ENCODE data around the gene PCDHA1. TPM values are rescaled to one million over a fixed set of nuclear protein-coding genes. Genes with fewer than 3 reads are reported as not detected.

Gene PCDHA1
- total RNA-seq, 1 experiment from 2014 or later: not detected

DNA sequence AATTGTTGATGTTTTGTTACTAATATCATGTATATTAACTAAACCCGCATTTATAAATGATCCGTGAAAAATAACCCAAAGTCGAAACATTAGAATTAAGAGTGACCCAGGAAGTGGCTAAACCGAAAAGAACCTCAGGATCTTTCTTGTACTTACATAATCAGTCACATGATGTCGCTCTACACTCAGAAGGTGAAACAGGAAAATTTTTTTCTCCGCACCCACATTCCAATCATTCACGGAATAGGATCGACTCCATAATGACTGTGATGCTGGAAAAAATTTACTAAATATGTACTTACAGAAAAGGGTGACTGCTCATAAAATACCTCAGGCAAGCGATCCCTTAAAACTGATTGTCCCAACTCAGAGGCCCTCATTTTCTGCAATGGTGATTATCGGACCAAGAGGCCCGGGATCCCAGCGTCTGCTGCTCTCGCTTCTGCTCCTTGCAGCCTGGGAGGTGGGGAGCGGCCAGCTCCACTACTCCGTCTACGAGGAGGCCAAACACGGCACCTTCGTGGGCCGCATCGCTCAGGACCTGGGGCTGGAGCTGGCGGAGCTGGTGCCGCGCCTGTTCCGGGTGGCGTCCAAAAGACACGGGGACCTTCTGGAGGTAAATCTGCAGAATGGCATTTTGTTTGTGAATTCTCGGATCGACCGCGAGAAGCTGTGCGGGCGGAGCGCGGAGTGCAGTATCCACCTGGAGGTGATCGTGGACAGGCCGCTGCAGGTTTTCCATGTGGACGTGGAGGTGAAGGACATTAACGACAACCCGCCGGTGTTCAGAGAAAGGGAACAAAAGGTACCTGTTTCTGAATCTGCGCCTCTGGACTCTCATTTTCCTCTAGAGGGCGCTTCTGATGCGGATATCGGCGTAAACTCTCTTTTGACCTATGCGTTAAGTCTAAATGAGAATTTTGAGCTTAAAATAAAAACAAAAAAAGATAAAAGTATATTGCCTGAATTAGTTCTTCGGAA is 89.4 kb downstream of the PCDHA1 start, which contains the start of gene PCDHA12:
Gene PCDHA12 (plus strand): TSS at position 224 of the 981 bp plus-strand sequence. CDS start 165 bp downstream, at position 389.
- ChIA-PET CTCF (interaction anchor here (0.7 to 1.4 kb wide), 3 partner anchors 18 to 165 kb away, joined by 3 to 13 read pairs (median 4); no protein-coding TSS in a partner anchor), RAD21 (ENCODE audit: low non-redundant PET in 1 of 2, low total read pairs in 2 of 2, uncharacterized antibody in 2 of 2, unreplicated experiment in 2 of 2) (no interaction called here), POLR2A (no interaction called here)
- ATAC-seq (no peak), DNase-seq (ENCODE audit: low read depth, low spot score) (no peak)
- H3K9ac ChIP-seq (ENCODE audit: low read length): no peak within 1 kb of the TSS
- H2AFZ ChIP-seq (ENCODE audit: low read depth, low read length, poor library complexity, severe bottlenecking): no peak within 1 kb of the TSS
- intact Hi-C loops (cut with micrococcal nuclease): no loop called here
- H3K27me3 ChIP-seq (ENCODE audit: insufficient read depth, low read length): no peaks in the 10 kb centered on the region
- H3K27ac ChIP-seq (ENCODE audit: low read depth, low read length): no peak within 1 kb of the TSS
- TF ChIP-seq, protein P1, sequence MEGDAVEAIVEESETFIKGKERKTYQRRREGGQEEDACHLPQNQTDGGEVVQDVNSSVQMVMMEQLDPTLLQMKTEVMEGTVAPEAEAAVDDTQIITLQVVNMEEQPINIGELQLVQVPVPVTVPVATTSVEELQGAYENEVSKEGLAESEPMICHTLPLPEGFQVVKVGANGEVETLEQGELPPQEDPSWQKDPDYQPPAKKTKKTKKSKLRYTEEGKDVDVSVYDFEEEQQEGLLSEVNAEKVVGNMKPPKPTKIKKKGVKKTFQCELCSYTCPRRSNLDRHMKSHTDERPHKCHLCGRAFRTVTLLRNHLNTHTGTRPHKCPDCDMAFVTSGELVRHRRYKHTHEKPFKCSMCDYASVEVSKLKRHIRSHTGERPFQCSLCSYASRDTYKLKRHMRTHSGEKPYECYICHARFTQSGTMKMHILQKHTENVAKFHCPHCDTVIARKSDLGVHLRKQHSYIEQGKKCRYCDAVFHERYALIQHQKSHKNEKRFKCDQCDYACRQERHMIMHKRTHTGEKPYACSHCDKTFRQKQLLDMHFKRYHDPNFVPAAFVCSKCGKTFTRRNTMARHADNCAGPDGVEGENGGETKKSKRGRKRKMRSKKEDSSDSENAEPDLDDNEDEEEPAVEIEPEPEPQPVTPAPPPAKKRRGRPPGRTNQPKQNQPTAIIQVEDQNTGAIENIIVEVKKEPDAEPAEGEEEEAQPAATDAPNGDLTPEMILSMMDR (IDR thresholded peaks at IDR 0.05 in 2 of 3, conservative IDR thresholded peaks at IDR 0.05 in 1 of 3; ENCODE audit: borderline replicate concordance in 1 of 3, insufficient read depth in 1 of 3, low read depth in 2 of 3, low read length in 2 of 3): peak; percentile 16 to 33 (median 27); a peak in 4 of 6 replicates
- TF ChIP-seq, protein P2, sequence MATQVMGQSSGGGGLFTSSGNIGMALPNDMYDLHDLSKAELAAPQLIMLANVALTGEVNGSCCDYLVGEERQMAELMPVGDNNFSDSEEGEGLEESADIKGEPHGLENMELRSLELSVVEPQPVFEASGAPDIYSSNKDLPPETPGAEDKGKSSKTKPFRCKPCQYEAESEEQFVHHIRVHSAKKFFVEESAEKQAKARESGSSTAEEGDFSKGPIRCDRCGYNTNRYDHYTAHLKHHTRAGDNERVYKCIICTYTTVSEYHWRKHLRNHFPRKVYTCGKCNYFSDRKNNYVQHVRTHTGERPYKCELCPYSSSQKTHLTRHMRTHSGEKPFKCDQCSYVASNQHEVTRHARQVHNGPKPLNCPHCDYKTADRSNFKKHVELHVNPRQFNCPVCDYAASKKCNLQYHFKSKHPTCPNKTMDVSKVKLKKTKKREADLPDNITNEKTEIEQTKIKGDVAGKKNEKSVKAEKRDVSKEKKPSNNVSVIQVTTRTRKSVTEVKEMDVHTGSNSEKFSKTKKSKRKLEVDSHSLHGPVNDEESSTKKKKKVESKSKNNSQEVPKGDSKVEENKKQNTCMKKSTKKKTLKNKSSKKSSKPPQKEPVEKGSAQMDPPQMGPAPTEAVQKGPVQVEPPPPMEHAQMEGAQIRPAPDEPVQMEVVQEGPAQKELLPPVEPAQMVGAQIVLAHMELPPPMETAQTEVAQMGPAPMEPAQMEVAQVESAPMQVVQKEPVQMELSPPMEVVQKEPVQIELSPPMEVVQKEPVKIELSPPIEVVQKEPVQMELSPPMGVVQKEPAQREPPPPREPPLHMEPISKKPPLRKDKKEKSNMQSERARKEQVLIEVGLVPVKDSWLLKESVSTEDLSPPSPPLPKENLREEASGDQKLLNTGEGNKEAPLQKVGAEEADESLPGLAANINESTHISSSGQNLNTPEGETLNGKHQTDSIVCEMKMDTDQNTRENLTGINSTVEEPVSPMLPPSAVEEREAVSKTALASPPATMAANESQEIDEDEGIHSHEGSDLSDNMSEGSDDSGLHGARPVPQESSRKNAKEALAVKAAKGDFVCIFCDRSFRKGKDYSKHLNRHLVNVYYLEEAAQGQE (IDR thresholded peaks at IDR 0.05; ENCODE audit: low read depth): no peak
- TF ChIP-seq EZH2 (IDR thresholded peaks at IDR 0.05) (no peak), RAD21 (IDR thresholded peaks at IDR 0.05; ENCODE audit: low read depth) (peak; percentile 37; the same call in 1 of the 2 replicates)
- no peak within 1 kb of the TSS for H3K4me3 ChIP-seq (replicated peaks in 1 of 2; ENCODE audit: low read depth in 1 of 2, low read length in 2 of 2)
- H4K20me1 ChIP-seq (ENCODE audit: insufficient read depth): no peaks in the 10 kb centered on the region
- H3K9me3 ChIP-seq (ENCODE audit: control insufficient read depth in 1 of 2, insufficient read depth in 1 of 2, low read depth in 1 of 2, low read length in 2 of 2): no peaks in the 10 kb centered on the region
- H3K9me2 ChIP-seq (ENCODE audit: insufficient read depth): no peaks in the 10 kb centered on the region; the same call in 1 of the 2 replicates
- H3K4me2 ChIP-seq (ENCODE audit: low read length): no peak within 1 kb of the TSS
- H3K36me3 ChIP-seq (ENCODE audit: control insufficient read depth in 1 of 2, insufficient read depth in 2 of 2, low read length in 2 of 2): no peaks in the 10 kb centered on the region
- no peaks in the 10 kb centered on the region for H3K79me2 ChIP-seq (ENCODE audit: insufficient read depth, low read length)
- H3K4me1 ChIP-seq (ENCODE audit: control insufficient read depth in 1 of 2, insufficient read depth in 2 of 2, low read length in 2 of 2): no peaks in the 10 kb centered on the region
- no TSS peak for BruUV-seq (replicated peaks)

All from HCT116 (cell line).